Suprapubic skin (tissue), 4 donors: ENCODE results near the gene WWP2. TPM values are rescaled to one million over a fixed set of nuclear protein-coding genes. Genes with fewer than 3 reads are reported as not detected.

Experiments
- DNase-seq, 2 donors: peaks; one replicate each; pipeline ENCODE4 v3.0.0-alpha.2; 2019; ENCODE audit warnings: low spot score in 2 of 2
- H3K27ac ChIP-seq: fragments of 200-600 bp; sonication (generic); one replicate; pipeline ENCODE4 v1.5.1; 2019
- H3K27me3 ChIP-seq: fragments of 200-600 bp; sonication (generic); one replicate; pipeline ENCODE4 v1.5.1; 2019
- H3K36me3 ChIP-seq: fragments of 200-600 bp; sonication (generic); one replicate; pipeline ENCODE4 v1.5.1; 2019
- H3K4me1 ChIP-seq: fragments of 200-600 bp; sonication (generic); one replicate; pipeline ENCODE4 v1.5.1; 2019
- H3K4me3 ChIP-seq: fragments of 200-600 bp; sonication (generic); one replicate; pipeline ENCODE4 v1.5.1; 2019; ENCODE audit warnings: mild to moderate bottlenecking
- H3K9me3 ChIP-seq: fragments of 200-600 bp; sonication (generic); one replicate; pipeline ENCODE4 v1.5.1; 2019
- EP300 ChIP-seq: sonication (generic); formaldehyde crosslinking; IDR thresholded peaks from one replicate; pipeline ENCODE4 v1.6.1; 2017; ENCODE audit warnings: antibody characterized with exemption
- POLR2A ChIP-seq, 2 donors: fragments of 450-650 bp; IDR thresholded peaks; one replicate each; pipeline ENCODE4 v1.6.1; 2017; ENCODE audit warnings: antibody characterized with exemption in 2 of 2, mild to moderate bottlenecking in 2 of 2, moderate library complexity in 2 of 2
- POLR2AphosphoS5 ChIP-seq, 3 donors: sonication (generic); formaldehyde crosslinking; IDR thresholded peaks; one replicate each; pipeline ENCODE4 v1.6.1; 2017; ENCODE audit warnings: antibody characterized with exemption in 3 of 3
- WGBS: methylation state at CpG from one replicate; pipeline ENCODE4 v1.1.5; 2018; 5-methylcytosine and 5-hydroxymethylcytosine counted together
- total RNA-seq, 4 donors: library from RNA; depleted of rRNA; stranded (reverse); fragments of >200 nt; gene quantifications; one replicate each; pipeline ENCODE4 v1.1.0, GENCODE V29; 2016
- TF ChIP-seq, protein P1 (sequence below), 2 donors: fragments of 200-600 bp in 1 of 2; fragments of 450-650 bp in 1 of 2; sonication (generic) in 1 of 2; IDR thresholded peaks; one replicate each; pipeline ENCODE4 v1.5.1; 2016 to 2019; ENCODE audit warnings: antibody characterized with exemption in 2 of 2, mild to moderate bottlenecking in 1 of 2, moderate library complexity in 1 of 2

The WWP2 gene
- total RNA-seq, 4 donors from 2014 or later: 27.1 to 48.9 (median 42.2) TPM

DNA sequence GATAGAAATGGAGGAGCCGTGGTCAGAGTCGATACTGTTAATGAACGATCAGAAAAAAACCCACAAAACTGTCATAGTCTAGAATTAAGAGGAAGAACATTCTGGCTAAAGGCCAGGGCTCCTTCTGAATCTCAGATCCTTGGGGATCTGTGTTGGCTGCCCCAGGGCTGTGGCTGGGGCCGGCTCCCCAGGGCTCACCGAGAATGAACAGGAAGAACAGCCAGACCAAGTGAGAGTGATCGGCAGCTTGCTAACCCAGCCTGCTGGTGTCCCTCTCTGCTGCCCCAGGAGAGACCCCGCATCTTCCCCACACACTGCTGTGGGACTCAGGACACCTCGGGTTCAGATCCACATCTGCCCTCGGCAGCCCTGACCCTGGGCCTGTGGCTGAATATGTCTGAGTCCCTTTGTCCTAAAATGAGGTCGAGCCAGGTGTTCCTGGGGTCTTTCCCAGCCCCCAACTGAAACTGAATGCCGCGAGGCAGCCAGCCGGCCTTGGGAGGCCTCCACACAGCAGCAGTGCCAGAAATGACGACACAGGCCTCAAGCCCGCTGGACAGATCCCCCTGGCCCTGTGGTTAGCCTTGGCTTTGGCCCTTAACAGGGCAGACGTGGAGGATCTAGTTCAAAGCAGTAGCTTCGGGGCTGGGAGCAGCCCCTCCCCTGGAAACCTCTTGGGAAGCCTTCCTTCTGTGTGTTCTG lies 165.1 kb downstream of the WWP2 start:
- no peak for DNase-seq
- Histone ChIP-seq H3K4me3 (peak overlapping the region; percentile 39), H3K9me3 (no peaks in the 10 kb centered on the region), H3K27ac (peak overlapping the region; percentile 67), H3K4me1 (peaks cover 43% of the 10 kb centered on the region), H3K36me3 (peaks cover 27% of the 10 kb centered on the region), H3K27me3 (no peaks in the 10 kb centered on the region)
- WGBS: 49% methylated on average over 14 of the region's 17 CpGs
- TF ChIP-seq POLR2A (IDR thresholded peaks at IDR 0.05) (no peak), POLR2AphosphoS5 (IDR thresholded peaks at IDR 0.05) (no peak), EP300 (no peak)
- TF ChIP-seq, protein P1, sequence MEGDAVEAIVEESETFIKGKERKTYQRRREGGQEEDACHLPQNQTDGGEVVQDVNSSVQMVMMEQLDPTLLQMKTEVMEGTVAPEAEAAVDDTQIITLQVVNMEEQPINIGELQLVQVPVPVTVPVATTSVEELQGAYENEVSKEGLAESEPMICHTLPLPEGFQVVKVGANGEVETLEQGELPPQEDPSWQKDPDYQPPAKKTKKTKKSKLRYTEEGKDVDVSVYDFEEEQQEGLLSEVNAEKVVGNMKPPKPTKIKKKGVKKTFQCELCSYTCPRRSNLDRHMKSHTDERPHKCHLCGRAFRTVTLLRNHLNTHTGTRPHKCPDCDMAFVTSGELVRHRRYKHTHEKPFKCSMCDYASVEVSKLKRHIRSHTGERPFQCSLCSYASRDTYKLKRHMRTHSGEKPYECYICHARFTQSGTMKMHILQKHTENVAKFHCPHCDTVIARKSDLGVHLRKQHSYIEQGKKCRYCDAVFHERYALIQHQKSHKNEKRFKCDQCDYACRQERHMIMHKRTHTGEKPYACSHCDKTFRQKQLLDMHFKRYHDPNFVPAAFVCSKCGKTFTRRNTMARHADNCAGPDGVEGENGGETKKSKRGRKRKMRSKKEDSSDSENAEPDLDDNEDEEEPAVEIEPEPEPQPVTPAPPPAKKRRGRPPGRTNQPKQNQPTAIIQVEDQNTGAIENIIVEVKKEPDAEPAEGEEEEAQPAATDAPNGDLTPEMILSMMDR (IDR thresholded peaks at IDR 0.05): no peak

DNA sequence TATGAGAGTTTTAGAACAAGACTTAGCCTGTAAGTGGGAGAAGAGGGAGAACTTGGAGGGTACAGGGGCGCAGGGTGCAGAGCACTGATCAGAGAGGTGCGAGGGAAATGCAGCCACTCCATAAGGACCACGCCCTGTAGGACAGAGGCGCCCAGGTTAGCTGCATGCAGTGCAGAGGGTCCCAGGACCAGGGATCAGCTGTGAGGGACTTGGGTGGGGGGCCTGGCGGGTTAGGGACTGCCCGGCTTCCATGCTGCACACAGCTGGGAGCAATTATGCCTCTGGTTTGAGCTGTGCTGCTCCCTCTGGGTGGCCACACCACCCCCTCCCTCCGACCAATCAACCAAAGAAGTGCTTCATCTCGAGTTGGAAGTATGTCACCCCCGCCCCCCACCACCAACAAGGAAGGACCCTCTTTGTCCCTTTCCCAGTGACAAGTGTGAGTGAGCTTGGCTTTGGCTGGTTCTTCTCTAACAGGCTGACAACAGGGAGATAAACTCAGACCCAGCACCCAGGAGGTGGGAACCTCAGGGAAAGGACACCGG lies 166.8 kb downstream of the WWP2 start:
- TF ChIP-seq POLR2A (IDR thresholded peaks at IDR 0.05) (no peak), POLR2AphosphoS5 (IDR thresholded peaks at IDR 0.05) (no peak), EP300 (no peak)
- TF ChIP-seq, protein P1 (IDR thresholded peaks at IDR 0.05): no peak
- no peaks in the 10 kb centered on the region for H3K27me3 ChIP-seq
- H3K4me3 ChIP-seq: no peak overlapping the region
- peaks cover 42% of the 10 kb centered on the region for H3K4me1 ChIP-seq
- peaks cover 44% of the 10 kb centered on the region for H3K36me3 ChIP-seq
- H3K9me3 ChIP-seq: no peaks in the 10 kb centered on the region
- DNase-seq: peak in 1 of 2 donors; percentile 67
- H3K27ac ChIP-seq: no peak overlapping the region
- whole genome bisulfite sequencing: 87% methylated on average over 9 of the region's 10 CpGs

DNA sequence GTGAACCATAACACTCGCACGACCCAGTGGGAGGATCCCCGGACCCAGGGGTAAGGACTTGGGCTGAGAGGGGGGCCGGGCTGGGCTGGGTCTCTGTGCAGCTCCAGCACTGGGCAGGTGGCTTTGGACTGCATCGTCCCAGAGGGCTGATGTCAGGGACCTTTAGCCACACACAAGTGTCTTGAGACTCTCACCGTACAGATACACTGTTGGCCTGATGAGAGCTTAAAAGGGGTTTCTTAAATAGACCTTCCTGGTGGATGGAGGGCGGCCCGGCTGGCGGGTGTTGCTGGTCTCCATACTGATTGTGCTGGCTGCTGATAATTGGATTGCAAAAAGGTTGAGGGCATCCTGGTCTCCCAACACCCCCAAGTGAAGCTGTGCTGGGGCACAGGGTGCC lies 167.3 kb downstream of the WWP2 start:
- no peaks in the 10 kb centered on the region for H3K9me3 ChIP-seq
- H3K4me1 ChIP-seq: peaks cover 36% of the 10 kb centered on the region
- TF ChIP-seq EP300 (no peak), POLR2A (IDR thresholded peaks at IDR 0.05) (no peak), POLR2AphosphoS5 (IDR thresholded peaks at IDR 0.05) (no peak)
- TF ChIP-seq, protein P1 (IDR thresholded peaks at IDR 0.05): no peak
- H3K27me3 ChIP-seq: no peaks in the 10 kb centered on the region
- no peak overlapping the region for H3K4me3 ChIP-seq
- DNase-seq: peak in 1 of 2 donors; percentile 79
- peaks cover 50% of the 10 kb centered on the region for H3K36me3 ChIP-seq
- H3K27ac ChIP-seq: no peak overlapping the region
- 81% methylated on average over 8 of the region's 9 CpGs for whole genome bisulfite sequencing

DNA sequence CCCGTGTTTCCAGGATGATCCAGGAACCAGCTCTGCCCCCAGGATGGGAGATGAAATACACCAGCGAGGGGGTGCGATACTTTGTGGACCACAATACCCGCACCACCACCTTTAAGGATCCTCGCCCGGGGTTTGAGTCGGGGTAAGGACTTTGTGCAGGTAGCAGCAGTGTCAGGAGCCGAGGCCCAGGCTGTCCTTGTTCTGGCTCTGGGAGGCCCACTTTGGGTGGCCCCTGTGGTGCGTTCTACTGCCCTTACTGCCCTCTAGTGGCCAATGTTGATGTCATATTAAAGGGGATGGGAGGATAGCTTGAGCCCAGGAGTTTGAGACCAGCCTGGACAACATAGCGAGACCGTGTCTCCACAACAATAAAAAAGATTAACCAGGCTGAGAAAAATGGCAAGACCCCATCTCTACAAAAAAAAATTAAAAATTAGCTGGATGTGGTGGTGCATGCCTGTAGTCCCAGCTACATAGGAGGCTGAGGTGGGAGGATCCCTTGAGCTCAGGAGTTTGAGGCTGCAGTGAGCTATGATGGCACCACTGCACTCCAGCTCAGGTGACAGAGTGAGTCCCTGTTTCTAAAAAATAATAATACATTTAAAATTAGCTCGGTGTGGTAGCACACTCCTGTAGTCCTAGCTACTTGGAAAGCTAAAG lies 168.1 kb downstream of the WWP2 start:
- WGBS: 74% methylated on average over 11 of the region's 12 CpGs
- peak in 1 of 2 donors; percentile 44 for DNase-seq

More for the DNA sequence above, 168.1 kb downstream of the WWP2 start:
- Histone ChIP-seq H3K36me3 (peaks cover 57% of the 10 kb centered on the region), H3K4me1 (peaks cover 31% of the 10 kb centered on the region), H3K4me3 (no peak overlapping the region), H3K27ac (no peak overlapping the region), H3K27me3 (no peaks in the 10 kb centered on the region), H3K9me3 (no peaks in the 10 kb centered on the region)
- TF ChIP-seq, protein P1 (IDR thresholded peaks at IDR 0.05): peak; percentile 59 to 60
- no peak for TF ChIP-seq POLR2A (IDR thresholded peaks at IDR 0.05)
